Activated naive CD8-positive, alpha-beta T cell treated with anti-CD3 and anti-CD28 coated beads for 36 hours (primary cell): ENCODE results near the gene KRT35. TPM values are rescaled to one million over a fixed set of nuclear protein-coding genes. Genes with fewer than 3 reads are reported as not detected.

Experiments
- DNase-seq: peaks from one replicate; pipeline ENCODE4 v3.0.0; 2021
- H3K27ac Mint-ChIP-seq: one replicate; pipeline ENCODE4 v1.8.0; 2022; ENCODE audit warnings: mild to moderate bottlenecking, moderate library complexity, mixed read lengths
- H3K27me3 Mint-ChIP-seq: one replicate; pipeline ENCODE4 v1.8.0; 2022; ENCODE audit warnings: mild to moderate bottlenecking, mixed read lengths
- H3K36me3 Mint-ChIP-seq: one replicate; pipeline ENCODE4 v1.8.0; 2021; ENCODE audit warnings: mild to moderate bottlenecking, mixed read lengths
- H3K4me1 Mint-ChIP-seq: one replicate; pipeline ENCODE4 v1.8.0; 2021; ENCODE audit warnings: mixed read lengths
- H3K4me3 Mint-ChIP-seq: one replicate; pipeline ENCODE4 v1.8.0; 2022; ENCODE audit warnings: mild to moderate bottlenecking, moderate library complexity, mixed read lengths
- H3K9me3 Mint-ChIP-seq: one replicate; pipeline ENCODE4 v1.8.0; 2022; ENCODE audit warnings: mixed read lengths
- total RNA-seq, 2 experiments: library from RNA; stranded (reverse); gene quantifications; one replicate each; pipeline ENCODE4 v1.2.3, GENCODE V29; 2021

KRT35 gene
- total RNA-seq, 2 experiments from 2014 or later, result not detected

- no peak overlapping the region for H3K4me3 Mint-ChIP-seq
- peaks cover 2% of the 10 kb centered on the region for H3K4me1 Mint-ChIP-seq
- H3K27ac Mint-ChIP-seq, result no peak overlapping the region
- H3K36me3 Mint-ChIP-seq, result no peaks in the 10 kb centered on the region
- peaks cover 5% of the 10 kb centered on the region for H3K27me3 Mint-ChIP-seq
- no peaks in the 10 kb centered on the region for H3K9me3 Mint-ChIP-seq
- no peak for DNase-seq
Measured at GRCh38 chr17:41484920-41485904, 4.3 kb upstream of the KRT35 start.

- no peak overlapping the region for H3K27ac Mint-ChIP-seq
- no peak for DNase-seq
- peaks cover 5% of the 10 kb centered on the region for H3K27me3 Mint-ChIP-seq
- no peaks in the 10 kb centered on the region for H3K9me3 Mint-ChIP-seq
- no peaks in the 10 kb centered on the region for H3K4me1 Mint-ChIP-seq
- H3K4me3 Mint-ChIP-seq, result no peak overlapping the region
- no peaks in the 10 kb centered on the region for H3K36me3 Mint-ChIP-seq
Measured at GRCh38 chr17:41483991-41484826, 3.3 kb upstream of the KRT35 start.

- no peaks in the 10 kb centered on the region for H3K36me3 Mint-ChIP-seq
- H3K9me3 Mint-ChIP-seq, result no peaks in the 10 kb centered on the region
- no peaks in the 10 kb centered on the region for H3K4me1 Mint-ChIP-seq
- no peak overlapping the region for H3K27ac Mint-ChIP-seq
- no peak for DNase-seq
- peaks cover 5% of the 10 kb centered on the region for H3K27me3 Mint-ChIP-seq
- H3K4me3 Mint-ChIP-seq, result no peak overlapping the region
Measured at GRCh38 chr17:41483531-41483930, 2.6 kb upstream of the KRT35 start.

- no peak for DNase-seq
- Mint-ChIP-seq H3K27me3 (no peaks in the 10 kb centered on the region), H3K4me1 (no peaks in the 10 kb centered on the region), H3K27ac (no peak overlapping the region), H3K9me3 (no peaks in the 10 kb centered on the region), H3K36me3 (no peaks in the 10 kb centered on the region), H3K4me3 (no peak overlapping the region)
Measured at GRCh38 chr17:41480581-41480980, 370 bp downstream of the KRT35 start.

- Mint-ChIP-seq H3K36me3 (no peaks in the 10 kb centered on the region), H3K27me3 (no peaks in the 10 kb centered on the region), H3K4me3 (no peak overlapping the region), H3K9me3 (no peaks in the 10 kb centered on the region), H3K27ac (no peak overlapping the region), H3K4me1 (no peaks in the 10 kb centered on the region)
- DNase-seq, result no peak
Measured at GRCh38 chr17:41480136-41480535, 815 bp downstream of the KRT35 start.

- no peak for DNase-seq
- H3K4me1 Mint-ChIP-seq, result no peaks in the 10 kb centered on the region
- H3K4me3 Mint-ChIP-seq, result no peak overlapping the region
Measured at GRCh38 chr17:41478237-41478636, 2.7 kb downstream of the KRT35 start.

GRCh38 chr17:41476866-41477815, 3.8 kb downstream of the KRT35 start:
- no peaks in the 10 kb centered on the region for H3K4me1 Mint-ChIP-seq
- H3K27ac Mint-ChIP-seq, result no peak overlapping the region
- H3K4me3 Mint-ChIP-seq, result no peak overlapping the region

More at GRCh38 chr17:41478237-41478636, 2.7 kb downstream of the KRT35 start:
- H3K9me3 Mint-ChIP-seq, result no peaks in the 10 kb centered on the region
- no peaks in the 10 kb centered on the region for H3K36me3 Mint-ChIP-seq
- H3K27ac Mint-ChIP-seq, result no peak overlapping the region
- H3K27me3 Mint-ChIP-seq, result no peaks in the 10 kb centered on the region

GRCh38 chr17:41475421-41475820, 5.5 kb downstream of the KRT35 start:
- no peaks in the 10 kb centered on the region for H3K27me3 Mint-ChIP-seq
- no peaks in the 10 kb centered on the region for H3K36me3 Mint-ChIP-seq
- no peak overlapping the region for H3K4me3 Mint-ChIP-seq
- H3K4me1 Mint-ChIP-seq, result no peaks in the 10 kb centered on the region
- no peak for DNase-seq
- no peak overlapping the region for H3K27ac Mint-ChIP-seq
- H3K9me3 Mint-ChIP-seq, result peaks cover 6% of the 10 kb centered on the region

More at GRCh38 chr17:41476866-41477815, 3.8 kb downstream of the KRT35 start:
- no peaks in the 10 kb centered on the region for H3K36me3 Mint-ChIP-seq
- H3K27me3 Mint-ChIP-seq, result no peaks in the 10 kb centered on the region
- peaks cover 2% of the 10 kb centered on the region for H3K9me3 Mint-ChIP-seq
- no peak for DNase-seq

- Mint-ChIP-seq H3K36me3 (no peaks in the 10 kb centered on the region), H3K27me3 (no peaks in the 10 kb centered on the region), H3K27ac (no peak overlapping the region)
Measured at GRCh38 chr17:41474863-41475262, 6.1 kb downstream of the KRT35 start.

GRCh38 chr17:41468346-41468745, 12.6 kb downstream of the KRT35 start:
- H3K4me3 Mint-ChIP-seq, result no peak overlapping the region
- no peaks in the 10 kb centered on the region for H3K36me3 Mint-ChIP-seq
- no peak for DNase-seq
- H3K27me3 Mint-ChIP-seq, result no peaks in the 10 kb centered on the region
- H3K27ac Mint-ChIP-seq, result no peak overlapping the region
- peaks cover 6% of the 10 kb centered on the region for H3K9me3 Mint-ChIP-seq
- H3K4me1 Mint-ChIP-seq, result no peaks in the 10 kb centered on the region

More at GRCh38 chr17:41474863-41475262, 6.1 kb downstream of the KRT35 start:
- Mint-ChIP-seq H3K4me1 (no peaks in the 10 kb centered on the region), H3K9me3 (peaks cover 6% of the 10 kb centered on the region), H3K4me3 (no peak overlapping the region)
- no peak for DNase-seq

GRCh38 chr17:41467561-41467960, 13.4 kb downstream of the KRT35 start:
- Mint-ChIP-seq H3K27ac (no peak overlapping the region), H3K9me3 (peaks cover 5% of the 10 kb centered on the region), H3K4me3 (no peak overlapping the region), H3K4me1 (no peaks in the 10 kb centered on the region), H3K27me3 (no peaks in the 10 kb centered on the region), H3K36me3 (no peaks in the 10 kb centered on the region)
- DNase-seq, result no peak

GRCh38 chr17:41466988-41467387, 14.0 kb downstream of the KRT35 start, which contains the start of gene KRT32:
Gene KRT32 (minus strand): TSS chr17:41467386. CDS start chr17:41467325, 61 bp downstream.
- H3K36me3 Mint-ChIP-seq, result no peaks in the 10 kb centered on the region
- H3K4me1 Mint-ChIP-seq, result no peaks in the 10 kb centered on the region
- H3K27me3 Mint-ChIP-seq, result no peaks in the 10 kb centered on the region
- peaks cover 5% of the 10 kb centered on the region for H3K9me3 Mint-ChIP-seq
- no peak for DNase-seq
- H3K4me3 Mint-ChIP-seq, result no peak within 1 kb of the TSS
- H3K27ac Mint-ChIP-seq, result no peak within 1 kb of the TSS

GRCh38 chr17:41464682-41465081, 16.3 kb downstream of the KRT35 start:
- no peak for DNase-seq
- Mint-ChIP-seq H3K36me3 (no peaks in the 10 kb centered on the region), H3K27ac (no peak overlapping the region), H3K9me3 (no peaks in the 10 kb centered on the region), H3K4me3 (no peak overlapping the region), H3K27me3 (no peaks in the 10 kb centered on the region), H3K4me1 (no peaks in the 10 kb centered on the region)

GRCh38 chr17:41464173-41464572, 16.8 kb downstream of the KRT35 start:
- H3K4me1 Mint-ChIP-seq, result no peaks in the 10 kb centered on the region
- H3K27ac Mint-ChIP-seq, result no peak overlapping the region
- no peak for DNase-seq
- no peak overlapping the region for H3K4me3 Mint-ChIP-seq
- H3K36me3 Mint-ChIP-seq, result no peaks in the 10 kb centered on the region
- no peaks in the 10 kb centered on the region for H3K27me3 Mint-ChIP-seq
- no peaks in the 10 kb centered on the region for H3K9me3 Mint-ChIP-seq
